ENCODE data around the gene CDCA7L.
"Not testable (repeated sequence)": the region's sequence is repeated elsewhere in the genome, so short reads cannot be mapped to it uniquely, and the experiment has no call there.

The CDCA7L gene

DNA sequence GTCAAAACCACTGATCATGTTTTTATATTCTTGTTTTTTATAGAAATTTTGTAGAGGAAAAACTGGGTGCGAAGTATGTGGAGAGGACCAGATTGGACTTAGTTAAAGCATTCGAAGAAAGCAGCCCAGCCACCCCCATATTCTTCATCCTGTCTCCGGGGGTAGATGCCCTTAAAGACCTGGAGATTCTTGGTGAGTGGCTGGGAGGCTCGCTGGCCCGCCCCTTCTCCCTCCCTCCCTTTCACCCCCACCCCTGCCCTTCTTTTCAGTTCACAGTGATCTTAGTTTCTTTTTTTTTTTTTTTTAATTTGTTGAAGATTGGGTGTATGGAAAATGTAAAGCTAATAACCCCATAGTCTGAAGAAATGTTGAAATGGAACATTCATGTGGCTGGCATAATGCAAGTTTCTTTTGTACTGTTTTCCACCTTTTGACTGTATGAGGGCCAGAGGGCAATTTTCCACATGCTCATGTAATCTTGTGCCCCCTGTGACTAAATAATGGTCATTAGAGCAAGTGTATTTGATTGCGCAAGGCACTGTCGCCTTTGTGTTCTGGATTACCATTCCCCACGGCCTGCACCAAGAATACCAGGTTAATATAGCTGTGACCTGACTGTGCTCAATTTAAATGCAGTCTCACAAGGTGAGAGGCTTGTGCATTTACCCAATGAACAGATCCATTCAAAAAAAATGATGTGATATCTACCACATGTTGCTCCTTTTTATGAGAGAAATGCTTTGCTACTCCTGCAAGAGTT, 77.7 kb downstream of the CDCA7L start:
- no peak overlapping the region for H3K9ac ChIP-seq (ENCODE audit: low read length)
- no peak overlapping the region for H3K4me2 ChIP-seq (ENCODE audit: low read depth, low read length, poor library complexity, severe bottlenecking)
- no peak overlapping the region for H3K4me3 ChIP-seq (ENCODE audit: insufficient read depth, low read length, poor library complexity, severe bottlenecking)
- H4K20me1 ChIP-seq (ENCODE audit: low read depth, low read length): no peaks in the 10 kb centered on the region
- no peak for TF ChIP-seq EZH2phosphoT487 (conservative IDR thresholded peaks at IDR 0.05; ENCODE audit: low read length)
- TF ChIP-seq, protein P1, sequence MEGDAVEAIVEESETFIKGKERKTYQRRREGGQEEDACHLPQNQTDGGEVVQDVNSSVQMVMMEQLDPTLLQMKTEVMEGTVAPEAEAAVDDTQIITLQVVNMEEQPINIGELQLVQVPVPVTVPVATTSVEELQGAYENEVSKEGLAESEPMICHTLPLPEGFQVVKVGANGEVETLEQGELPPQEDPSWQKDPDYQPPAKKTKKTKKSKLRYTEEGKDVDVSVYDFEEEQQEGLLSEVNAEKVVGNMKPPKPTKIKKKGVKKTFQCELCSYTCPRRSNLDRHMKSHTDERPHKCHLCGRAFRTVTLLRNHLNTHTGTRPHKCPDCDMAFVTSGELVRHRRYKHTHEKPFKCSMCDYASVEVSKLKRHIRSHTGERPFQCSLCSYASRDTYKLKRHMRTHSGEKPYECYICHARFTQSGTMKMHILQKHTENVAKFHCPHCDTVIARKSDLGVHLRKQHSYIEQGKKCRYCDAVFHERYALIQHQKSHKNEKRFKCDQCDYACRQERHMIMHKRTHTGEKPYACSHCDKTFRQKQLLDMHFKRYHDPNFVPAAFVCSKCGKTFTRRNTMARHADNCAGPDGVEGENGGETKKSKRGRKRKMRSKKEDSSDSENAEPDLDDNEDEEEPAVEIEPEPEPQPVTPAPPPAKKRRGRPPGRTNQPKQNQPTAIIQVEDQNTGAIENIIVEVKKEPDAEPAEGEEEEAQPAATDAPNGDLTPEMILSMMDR (IDR thresholded peaks at IDR 0.05; ENCODE audit: insufficient read depth, low read length, poor library complexity, severe bottlenecking): no peak
- H3F3A ChIP-seq (ENCODE audit: insufficient read depth): no peaks in the 10 kb centered on the region
- H3K9me2 ChIP-seq (replicated peaks; ENCODE audit: insufficient read depth, low read length): no peaks in the 10 kb centered on the region
- no peaks in the 10 kb centered on the region for H3K27me3 ChIP-seq (ENCODE audit: low read length)
- H3K27ac ChIP-seq (ENCODE audit: low read depth, low read length): no peak overlapping the region
- H2AFZ ChIP-seq (ENCODE audit: low read depth, low read length, severe bottlenecking): no peak overlapping the region
- no peaks in the 10 kb centered on the region for H3K36me3 ChIP-seq (ENCODE audit: low read length)
- no peaks in the 10 kb centered on the region for H3K79me2 ChIP-seq (ENCODE audit: insufficient read depth, low read length)
- H3K9me3 ChIP-seq (ENCODE audit: insufficient read depth, low read length): no peaks in the 10 kb centered on the region

DNA sequence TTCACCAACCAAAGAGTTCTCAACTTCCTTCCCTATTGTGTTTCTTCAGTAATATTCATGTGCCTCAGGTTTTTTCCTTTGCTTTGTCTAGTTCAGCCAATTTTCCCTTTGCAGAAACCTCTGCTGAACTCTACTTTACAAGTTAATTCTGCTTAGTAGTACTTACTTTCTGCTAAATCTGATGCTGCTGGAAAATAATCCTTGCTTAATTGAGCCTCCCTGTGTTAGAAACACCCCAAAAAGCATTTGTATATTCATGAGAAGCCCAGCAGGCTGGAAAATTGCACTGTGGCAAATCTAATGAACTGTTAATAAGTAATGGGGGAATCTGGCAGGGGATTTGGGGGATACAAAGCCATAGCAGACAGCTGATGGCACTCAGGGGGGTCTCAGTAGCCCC, 78.5 kb downstream of the CDCA7L start:
- Histone ChIP-seq H4K20me1 (ENCODE audit: low read depth, low read length) (no peaks in the 10 kb centered on the region), H2AFZ (ENCODE audit: low read depth, low read length, severe bottlenecking) (no peak overlapping the region), H3K27ac (ENCODE audit: low read depth, low read length) (no peak overlapping the region), H3K27me3 (ENCODE audit: low read length) (no peaks in the 10 kb centered on the region), H3K4me2 (ENCODE audit: low read depth, low read length, poor library complexity, severe bottlenecking) (no peak overlapping the region), H3K9me2 (replicated peaks; ENCODE audit: insufficient read depth, low read length) (no peaks in the 10 kb centered on the region), H3K9me3 (ENCODE audit: insufficient read depth, low read length) (no peaks in the 10 kb centered on the region), H3F3A (ENCODE audit: insufficient read depth) (no peaks in the 10 kb centered on the region), H3K4me3 (ENCODE audit: insufficient read depth, low read length, poor library complexity, severe bottlenecking) (no peak overlapping the region), H3K79me2 (ENCODE audit: insufficient read depth, low read length) (no peaks in the 10 kb centered on the region), H3K9ac (ENCODE audit: low read length) (no peak overlapping the region), H3K36me3 (ENCODE audit: low read length) (no peaks in the 10 kb centered on the region)
- TF ChIP-seq EZH2phosphoT487 (conservative IDR thresholded peaks at IDR 0.05; ENCODE audit: low read length): no peak
- TF ChIP-seq, protein P1 (IDR thresholded peaks at IDR 0.05; ENCODE audit: insufficient read depth, low read length, poor library complexity, severe bottlenecking): no peak

DNA sequence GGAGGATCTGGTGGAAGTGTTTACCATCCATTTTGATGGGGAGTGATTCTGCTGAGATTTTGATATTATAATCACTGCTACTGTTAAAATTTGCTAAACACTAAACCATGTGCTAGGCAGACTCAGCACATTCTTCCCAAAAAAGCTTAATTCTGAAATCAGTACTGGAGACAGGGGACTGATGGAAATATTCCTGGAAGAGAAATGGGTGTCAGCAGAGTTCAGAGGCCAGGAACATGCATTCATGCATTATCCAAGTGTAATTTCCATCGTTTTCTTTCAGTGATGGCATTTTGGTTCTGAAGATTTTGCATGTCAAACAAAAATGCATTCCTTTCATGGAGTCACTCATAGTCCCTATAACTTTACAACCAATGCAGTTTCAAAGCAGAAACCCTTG, 79.0 kb downstream of the CDCA7L start:
- Histone ChIP-seq H2AFZ (ENCODE audit: low read depth, low read length, severe bottlenecking) (no peak overlapping the region), H3K4me3 (ENCODE audit: insufficient read depth, low read length, poor library complexity, severe bottlenecking) (no peak overlapping the region), H3K36me3 (ENCODE audit: low read length) (no peaks in the 10 kb centered on the region), H3K27ac (ENCODE audit: low read depth, low read length) (no peak overlapping the region), H3K9me2 (replicated peaks; ENCODE audit: insufficient read depth, low read length) (no peaks in the 10 kb centered on the region), H4K20me1 (ENCODE audit: low read depth, low read length) (no peaks in the 10 kb centered on the region), H3K27me3 (ENCODE audit: low read length) (no peaks in the 10 kb centered on the region), H3K79me2 (ENCODE audit: insufficient read depth, low read length) (no peaks in the 10 kb centered on the region), H3F3A (ENCODE audit: insufficient read depth) (no peaks in the 10 kb centered on the region), H3K9ac (ENCODE audit: low read length) (no peak overlapping the region), H3K9me3 (ENCODE audit: insufficient read depth, low read length) (no peaks in the 10 kb centered on the region), H3K4me2 (ENCODE audit: low read depth, low read length, poor library complexity, severe bottlenecking) (no peak overlapping the region)
- TF ChIP-seq EZH2phosphoT487 (conservative IDR thresholded peaks at IDR 0.05; ENCODE audit: low read length): no peak
- TF ChIP-seq, protein P1 (IDR thresholded peaks at IDR 0.05; ENCODE audit: insufficient read depth, low read length, poor library complexity, severe bottlenecking): no peak

DNA sequence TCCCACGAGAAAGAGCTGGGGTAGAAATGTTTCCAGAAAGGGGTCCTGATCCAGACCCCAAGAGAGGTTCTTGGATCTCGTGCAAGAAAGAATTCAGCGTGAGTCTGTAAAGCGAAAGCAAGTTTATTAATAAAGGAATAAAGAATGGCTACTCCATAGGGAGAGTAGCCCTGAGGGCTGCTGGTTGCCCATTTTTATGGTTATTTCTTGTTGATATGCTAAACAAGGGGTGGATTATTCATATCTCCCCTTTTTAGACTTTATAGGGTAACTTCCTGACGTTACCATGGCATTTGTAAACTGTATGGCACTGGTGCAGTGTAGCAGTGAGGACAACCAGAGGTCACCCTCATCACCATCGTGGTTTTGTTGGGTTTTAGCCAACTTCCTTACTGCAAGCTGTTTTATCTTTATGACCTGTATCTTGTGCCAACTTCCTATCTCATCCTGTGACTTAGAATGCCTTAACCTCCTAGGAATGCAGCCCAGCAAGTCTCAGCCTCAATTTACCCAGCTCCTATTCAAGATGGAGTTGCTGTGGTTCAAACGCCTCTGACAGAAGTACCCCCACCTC, 80.0 kb downstream of the CDCA7L start:
- H2AFZ ChIP-seq (ENCODE audit: low read depth, low read length, severe bottlenecking); H3F3A ChIP-seq (ENCODE audit: insufficient read depth); H3K27me3 ChIP-seq (ENCODE audit: low read length); H3K9ac ChIP-seq (ENCODE audit: low read length); H3K27ac ChIP-seq (ENCODE audit: low read depth, low read length); H3K36me3 ChIP-seq (ENCODE audit: low read length); H3K9me2 ChIP-seq (replicated peaks; ENCODE audit: insufficient read depth, low read length); H3K4me2 ChIP-seq (ENCODE audit: low read depth, low read length, poor library complexity, severe bottlenecking); H3K4me3 ChIP-seq (ENCODE audit: insufficient read depth, low read length, poor library complexity, severe bottlenecking); H3K79me2 ChIP-seq (ENCODE audit: insufficient read depth, low read length); H3K9me3 ChIP-seq (ENCODE audit: insufficient read depth, low read length); H4K20me1 ChIP-seq (ENCODE audit: low read depth, low read length): not testable (repeated sequence)
